Myocyte (in vitro differentiated cells): Measurements from ENCODE around the gene AEN. TPM values are rescaled to one million over a fixed set of nuclear protein-coding genes. Genes with fewer than 3 reads are reported as not detected.

ENCODE experiments used
- DNase-seq: peaks from one replicate; pipeline ENCODE4 v3.0.0-alpha.2; 2012; ENCODE audit warnings: low read depth
- total RNA-seq: library from RNA; depleted of rRNA; stranded (reverse); fragments of >200 nt; gene quantifications from 2 replicates; pipeline ENCODE4 v1.2.3, GENCODE V29; 2014

The AEN gene
- total RNA-seq, 1 donor from 2014 or later: 50.3 TPM

DNA sequence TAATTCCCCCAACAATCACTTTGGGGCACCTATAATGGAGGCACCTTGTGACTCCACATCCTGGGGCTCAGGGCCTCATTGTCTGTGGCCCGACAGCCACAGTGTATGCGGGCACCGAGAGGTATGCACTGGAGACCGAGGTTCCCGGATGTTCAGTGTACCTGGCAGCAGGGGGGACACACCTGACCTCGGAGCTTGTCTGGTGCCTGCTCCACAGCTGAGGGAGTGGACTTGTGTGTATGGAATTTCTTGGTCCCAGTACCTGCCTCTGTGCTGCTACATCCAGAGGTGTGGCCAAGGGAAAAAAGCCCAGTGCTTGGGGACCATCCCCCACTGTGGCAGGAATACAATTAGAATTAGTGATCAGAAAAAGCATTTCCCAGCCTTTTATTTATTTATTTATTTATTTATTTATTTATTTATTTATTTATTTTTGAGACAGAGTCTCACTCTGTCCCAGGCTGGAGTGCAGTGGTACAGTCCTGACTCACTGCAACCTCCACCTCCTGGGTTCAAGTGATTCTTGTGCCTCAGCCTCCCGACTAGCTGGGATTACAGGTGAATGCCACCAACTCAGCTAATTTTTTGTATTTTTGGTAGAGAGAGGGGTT is 8.8 kb upstream of the AEN start:
- DNase-seq: no peak

DNA sequence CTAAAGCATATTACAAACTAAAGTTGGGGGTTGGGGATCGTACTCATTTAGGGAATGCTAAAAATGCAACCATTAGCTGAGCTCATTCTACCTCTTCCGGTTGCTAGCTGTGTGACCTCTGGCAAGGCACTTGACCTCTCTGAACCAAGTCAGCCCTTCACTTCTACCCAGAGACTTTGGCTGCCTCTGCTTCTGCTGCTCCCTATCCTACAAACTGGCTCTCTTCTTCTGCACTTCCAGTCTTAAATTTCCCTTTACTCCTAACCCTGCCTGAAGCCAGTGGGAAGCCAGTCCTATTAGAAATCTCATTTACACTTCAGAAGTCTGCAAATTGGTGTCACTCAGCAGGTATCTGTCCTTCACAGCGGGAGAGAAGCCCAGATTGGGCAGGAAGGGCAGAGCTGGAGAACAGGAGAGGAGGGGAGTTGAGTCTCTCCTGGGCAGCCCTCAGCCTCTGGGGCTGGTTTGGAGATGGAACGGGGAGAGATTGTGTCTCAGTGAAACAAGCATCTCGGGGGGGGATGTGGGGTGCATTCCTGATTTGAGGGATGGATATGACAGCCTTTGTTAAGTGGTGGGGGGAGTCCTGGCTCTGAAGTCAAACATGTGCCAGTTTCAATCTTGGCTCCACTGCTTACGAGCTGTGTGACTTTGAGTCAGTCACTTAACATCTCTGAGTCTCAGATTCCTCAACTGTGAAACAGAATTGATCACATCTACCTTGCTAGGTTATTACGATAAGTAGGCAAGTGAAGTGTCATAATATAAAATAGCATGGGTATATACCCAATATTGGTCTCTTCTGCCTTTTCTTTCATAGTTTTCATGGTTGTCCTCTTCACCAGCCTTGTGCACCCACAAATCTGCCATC is 7.8 kb upstream of the AEN start:
- no peak for DNase-seq

DNA sequence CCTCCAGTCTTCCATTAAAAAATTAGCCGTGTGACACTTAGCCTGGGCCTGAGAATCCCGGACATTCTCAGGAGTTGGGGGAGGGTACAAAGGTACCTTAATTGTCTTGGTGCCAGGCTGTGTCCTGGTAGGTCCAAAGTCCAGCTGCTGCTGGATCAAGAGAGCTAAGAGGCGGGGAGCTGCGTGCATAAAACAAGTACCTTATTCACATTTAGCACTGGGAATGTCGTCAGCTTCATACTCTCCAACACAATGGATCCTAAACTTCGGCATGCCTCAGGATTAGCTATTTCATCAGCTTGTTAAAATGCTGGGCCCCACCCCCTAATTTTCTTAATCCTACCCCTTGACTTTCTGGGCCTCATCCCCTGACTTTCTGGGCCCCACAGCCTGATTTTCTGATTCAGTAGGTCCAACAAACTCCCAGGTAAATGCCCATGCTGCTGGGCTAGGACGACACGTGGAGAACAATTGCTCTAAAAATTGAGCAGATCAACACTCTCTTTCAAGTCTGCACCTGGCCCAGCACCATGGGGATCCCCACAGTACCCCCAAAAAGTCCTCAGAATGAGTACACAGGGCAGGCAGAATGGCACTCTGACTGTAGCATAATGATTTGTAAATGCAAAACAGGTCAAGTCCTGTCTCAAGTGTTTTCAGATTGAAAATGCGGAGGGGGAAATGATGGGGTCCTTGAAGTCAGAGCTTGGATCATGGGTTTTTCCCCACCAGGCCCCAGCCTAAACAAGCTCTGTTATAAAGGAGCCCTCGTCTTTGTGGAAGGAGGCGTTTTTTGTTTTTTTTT is 5.6 kb upstream of the AEN start:
- DNase-seq: no peak

DNA sequence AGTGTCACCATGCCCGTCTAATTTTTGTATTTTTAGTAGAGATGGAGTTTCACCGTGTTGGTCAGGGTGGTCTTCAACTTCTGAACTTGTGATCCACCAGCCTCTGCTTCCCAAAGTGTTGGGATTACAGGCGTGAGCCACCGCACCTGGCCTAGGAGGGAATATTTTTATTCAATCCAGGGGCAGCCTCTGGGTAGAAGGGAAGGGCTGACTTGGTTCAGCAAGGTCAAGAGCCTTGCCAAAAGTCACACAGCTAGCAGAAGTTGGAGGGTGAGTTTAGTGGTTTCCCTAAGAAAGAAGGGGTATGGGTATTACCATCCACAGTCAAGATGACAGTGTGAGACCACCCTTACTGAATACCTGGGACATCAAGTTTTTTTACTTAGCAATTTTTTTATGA is 4.9 kb upstream of the AEN start:
- no peak for DNase-seq

DNA sequence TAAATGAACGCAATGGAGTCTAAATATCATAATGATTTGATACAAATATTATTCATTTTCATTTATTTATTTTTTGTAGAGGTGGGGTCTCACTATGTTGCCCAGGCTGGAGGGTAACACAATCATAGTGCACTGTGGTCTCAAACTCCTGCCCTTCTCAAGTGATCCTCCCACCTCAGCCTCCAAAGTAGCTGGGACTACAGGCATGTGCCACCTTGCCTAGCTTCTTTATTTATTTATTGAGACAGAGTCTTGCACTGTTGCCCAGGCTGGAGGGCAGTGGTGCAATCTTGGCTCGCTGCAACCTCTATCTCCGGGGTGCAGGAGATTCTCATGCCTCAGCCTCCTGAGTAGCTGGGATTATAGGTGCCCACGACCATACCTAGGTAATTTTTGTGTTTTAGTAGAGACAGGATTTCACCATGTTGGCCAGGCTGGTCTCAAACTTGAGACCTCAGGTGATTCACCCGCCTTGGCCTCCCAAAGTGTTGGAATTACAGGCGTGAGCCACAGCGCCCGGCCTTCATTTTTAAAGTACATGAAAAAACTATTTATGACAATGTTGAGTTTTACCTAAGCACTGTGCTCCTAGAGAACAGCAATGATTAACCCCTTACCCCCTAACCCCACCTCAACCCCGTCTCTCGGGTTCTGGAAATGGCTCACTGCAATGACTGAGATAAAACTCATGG is 4.0 kb upstream of the AEN start:
- no peak for DNase-seq

DNA sequence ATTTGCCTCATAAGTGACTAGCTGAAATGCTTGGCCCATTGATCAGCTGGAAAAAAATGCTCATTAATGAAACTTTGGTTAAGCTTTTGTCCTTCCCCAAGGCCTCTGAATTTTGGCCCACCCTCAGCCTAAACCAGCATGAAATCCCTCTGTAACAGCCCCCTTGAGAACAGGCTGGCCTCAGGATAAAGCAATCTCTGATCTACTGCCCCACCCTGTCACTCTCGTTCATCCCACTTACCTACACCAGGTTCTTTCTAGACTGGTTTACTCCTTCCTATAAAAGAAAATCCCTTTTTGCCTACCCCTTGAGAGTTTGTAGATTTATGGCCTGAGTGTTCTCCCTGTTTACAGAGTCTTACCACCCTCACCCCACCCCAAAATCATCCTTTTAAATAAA is 3.4 kb upstream of the AEN start:
- DNase-seq: no peak

DNA sequence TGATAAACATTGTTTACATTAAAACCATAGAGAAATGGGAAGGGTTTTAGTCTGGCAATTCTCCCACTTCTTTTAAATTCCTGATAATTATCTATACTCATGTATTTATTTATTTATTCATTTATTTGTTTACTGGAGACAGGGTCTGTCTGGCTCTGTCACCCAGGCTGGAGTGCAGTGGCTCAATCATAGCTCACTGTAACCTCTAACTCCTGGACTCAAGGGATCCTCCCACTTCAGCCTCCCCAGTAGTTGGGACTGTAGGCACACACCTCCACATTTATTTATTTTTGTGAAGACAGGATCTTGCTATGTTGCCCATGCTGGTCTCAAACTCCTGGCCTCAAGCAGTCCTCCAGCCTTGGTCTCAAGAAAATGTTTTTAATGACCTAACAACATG is 2.5 kb upstream of the AEN start:
- no peak for DNase-seq

DNA sequence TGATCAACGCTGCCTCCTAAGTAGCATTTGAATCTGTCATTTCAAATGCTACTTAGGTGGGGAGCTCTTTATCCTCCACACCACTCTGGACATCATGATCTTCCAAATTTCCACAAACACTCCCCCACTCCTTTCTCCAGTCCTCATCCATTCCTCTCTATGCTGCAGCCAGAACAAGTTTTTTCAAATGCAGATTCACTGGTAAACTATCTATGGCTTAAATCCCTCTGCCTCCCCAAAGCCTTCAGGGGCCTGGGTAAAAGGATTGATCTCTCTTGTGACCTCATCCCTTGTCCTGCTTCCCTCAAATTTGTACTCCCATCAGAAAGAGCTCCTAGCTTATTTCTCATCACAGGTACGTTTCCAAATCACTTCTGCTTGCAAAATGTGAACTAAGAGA is 1.3 kb upstream of the AEN start:
- no peak for DNase-seq

DNA sequence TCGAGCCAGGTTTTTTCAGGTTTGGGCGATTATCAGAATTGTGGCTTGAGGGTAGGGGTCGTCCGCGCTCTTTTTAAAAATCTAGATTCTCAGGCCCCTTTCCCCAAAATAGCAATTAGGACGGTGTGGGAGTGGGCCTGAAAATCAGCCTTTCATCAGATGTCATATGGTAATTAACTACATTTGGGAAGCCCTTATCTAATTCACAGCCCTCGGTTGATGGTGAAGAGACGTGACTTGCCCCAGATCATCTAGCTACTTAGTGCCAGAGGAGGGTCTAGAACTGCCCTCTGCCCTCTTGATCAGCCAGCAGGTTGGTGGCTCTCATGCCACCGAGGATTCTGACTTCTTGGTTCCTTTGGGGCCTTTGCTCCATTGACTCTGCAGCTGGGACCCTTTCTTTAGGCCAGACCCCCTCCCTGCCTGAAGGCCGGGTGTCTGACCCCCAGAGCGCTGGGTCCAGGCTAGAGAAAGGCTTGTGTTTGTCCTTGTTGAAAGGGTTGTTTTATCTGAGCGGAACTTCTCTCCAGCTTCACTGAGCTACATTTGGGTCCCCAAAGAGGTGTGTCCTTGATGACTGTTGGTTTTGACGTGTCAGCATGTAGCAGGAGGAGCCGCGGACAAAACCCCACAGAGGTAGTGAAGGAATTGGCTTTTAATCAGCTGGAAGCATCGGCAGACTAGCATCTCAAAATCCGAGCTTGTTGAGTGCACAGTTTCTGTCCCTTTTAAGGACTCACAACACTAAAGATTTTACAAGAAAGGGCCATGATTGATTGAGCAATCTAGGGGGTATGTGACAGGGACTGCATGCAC is 857 bp downstream of the AEN start:
- DNase-seq: peak; percentile 62

DNA sequence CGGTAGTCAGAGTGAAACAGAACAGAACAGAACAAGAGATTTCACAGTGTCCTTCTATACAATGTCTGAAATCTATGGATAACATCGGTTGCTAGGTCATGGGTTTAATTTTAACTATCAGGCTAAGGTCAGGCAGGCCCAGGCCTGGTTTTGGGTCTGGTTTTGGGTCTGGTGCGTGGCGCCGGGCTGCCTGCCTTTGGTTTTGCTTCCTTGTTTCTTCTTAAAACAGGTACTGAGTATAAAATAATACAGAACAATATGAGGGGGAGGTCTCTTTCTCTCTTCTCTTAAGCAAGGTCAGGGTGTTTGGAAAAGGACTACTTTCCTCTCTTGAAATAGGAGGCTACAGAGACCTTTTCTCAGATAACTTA is 1.4 kb downstream of the AEN start:
- DNase-seq: no peak

DNA sequence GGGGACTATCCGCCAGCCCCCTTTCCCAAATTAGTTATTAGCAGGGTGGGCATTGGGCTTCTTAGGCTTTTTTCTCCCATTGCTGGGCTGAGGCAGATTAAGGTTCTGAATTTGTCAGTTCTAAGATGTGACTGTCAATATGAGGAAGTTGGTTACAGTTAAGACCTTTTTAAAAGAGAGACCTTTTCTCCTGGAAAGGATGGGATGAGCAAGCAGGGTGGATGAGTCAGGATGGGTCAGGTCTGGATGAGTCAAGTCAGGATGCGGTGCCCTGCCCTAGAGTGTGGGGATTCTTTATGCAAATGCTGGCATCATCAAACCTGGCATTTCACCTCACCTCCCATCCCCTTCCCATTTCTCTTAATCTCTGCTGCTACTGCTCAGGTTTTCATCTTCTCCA is 1.9 kb downstream of the AEN start:
- peak; percentile 47 for DNase-seq

DNA sequence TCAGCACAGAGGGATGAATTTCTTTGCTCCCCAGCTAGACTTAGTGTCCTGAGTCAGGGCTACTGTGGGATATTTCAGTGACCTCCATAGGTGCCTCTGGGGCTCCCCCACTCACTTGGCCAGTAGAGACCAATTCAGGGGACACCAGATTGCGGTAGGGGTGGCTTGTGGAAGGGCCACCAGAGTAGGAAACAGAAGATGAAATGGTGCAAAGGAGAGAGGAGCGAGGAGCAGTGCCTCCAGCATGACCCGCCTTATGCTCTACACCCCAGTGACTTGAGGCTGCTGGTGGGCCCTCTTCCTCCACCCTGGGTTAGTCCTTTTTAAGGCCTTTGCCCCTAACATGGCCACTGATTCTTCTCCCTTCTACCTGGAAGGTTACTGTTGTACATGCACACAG is 2.5 kb downstream of the AEN start:
- no peak for DNase-seq

DNA sequence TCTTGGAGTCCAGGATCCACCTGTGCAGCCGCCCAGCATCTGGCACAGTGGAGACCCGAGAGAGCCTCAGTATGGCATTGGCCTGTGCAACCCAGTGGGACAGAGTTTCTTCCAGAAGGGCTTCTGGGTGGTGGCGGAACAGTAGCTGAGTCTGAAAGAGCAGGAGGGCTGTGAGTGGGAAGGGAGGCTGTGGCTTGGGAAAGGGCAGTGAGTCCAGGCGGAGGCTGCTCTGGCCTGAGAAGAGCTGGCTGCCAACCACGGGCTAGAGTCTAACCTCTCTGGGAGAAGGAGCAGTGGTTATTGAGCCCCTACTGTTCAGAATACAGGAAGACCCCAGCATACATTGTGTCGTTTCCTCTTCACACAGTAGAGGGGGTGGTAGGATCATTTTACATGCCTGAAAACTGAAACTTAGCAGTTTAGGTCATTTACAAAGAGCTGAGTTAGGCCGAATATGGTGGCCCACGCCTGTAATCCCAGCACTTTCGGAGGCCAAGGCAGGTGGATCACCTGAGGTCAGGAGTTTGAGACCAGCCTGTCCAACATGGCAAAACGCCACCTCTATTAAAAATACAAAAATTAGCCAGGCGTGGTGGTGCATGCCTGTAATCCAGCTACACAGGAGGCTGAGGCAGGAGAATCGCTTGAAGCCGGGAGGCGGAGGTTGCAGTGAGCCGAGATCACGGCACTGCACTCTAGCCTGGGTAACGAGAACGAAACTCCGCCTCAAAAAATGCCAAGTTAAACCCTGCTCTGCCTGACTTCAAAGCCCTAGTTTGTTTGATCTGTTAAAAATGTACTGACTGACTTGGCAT is 3.2 kb downstream of the AEN start:
- no peak for DNase-seq

DNA sequence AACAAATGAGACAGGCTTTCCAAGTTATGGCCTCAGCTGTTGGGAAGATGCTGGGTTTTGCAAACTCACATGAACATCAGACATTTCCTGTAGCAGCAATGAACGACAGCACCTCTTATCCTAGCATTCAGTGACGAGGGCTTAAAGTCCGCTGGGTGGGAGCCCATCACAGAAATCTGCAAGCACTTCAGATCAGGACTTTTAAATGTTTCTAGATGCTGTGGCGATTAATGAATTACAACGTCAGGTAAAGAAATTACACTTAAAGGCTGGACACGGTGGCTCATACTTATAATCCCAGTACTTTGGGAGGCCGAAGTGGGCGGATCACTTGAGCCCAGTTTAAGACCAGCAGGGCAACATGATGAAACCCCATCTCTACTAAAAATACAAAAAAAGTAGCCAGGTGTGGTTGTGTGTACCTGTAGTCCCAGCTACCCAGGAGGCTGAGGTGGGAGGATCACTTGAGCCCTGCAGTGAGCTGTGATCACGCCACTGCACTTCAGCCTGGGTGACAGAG is 3.9 kb downstream of the AEN start:
- DNase-seq: no peak

DNA sequence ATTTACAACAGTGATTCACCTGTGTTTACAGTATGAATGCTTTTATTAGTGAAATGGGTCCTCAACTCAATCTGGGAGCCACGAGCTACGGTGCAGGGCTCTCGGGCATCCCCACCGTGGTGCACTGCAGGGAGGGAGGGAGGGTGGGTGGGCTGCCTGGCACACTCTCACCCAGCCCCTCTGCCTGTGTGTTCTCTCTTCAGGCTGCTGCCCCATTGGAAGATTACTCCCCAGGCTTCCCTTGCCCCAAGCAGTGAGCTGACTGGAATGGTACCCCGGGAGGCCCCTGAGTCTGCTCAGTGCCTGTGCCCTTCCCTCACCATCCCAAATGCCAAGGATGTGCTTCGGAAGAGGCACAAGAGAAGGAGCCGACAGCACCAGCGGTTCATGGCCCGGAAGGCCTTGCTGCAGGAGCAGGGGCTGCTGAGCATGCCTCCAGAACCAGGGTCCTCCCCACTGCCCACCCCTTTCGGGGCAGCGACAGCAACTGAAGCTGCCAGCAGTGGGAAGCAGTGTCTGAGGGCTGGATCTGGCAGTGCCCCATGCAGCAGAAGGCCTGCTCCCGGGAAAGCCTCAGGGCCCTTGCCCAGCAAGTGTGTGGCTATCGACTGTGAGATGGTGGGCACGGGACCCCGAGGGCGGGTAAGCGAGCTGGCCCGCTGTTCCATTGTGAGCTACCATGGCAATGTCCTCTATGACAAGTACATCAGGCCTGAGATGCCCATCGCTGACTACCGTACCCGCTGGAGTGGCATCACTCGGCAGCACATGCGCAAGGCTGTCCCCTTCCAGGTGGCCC is 5.0 kb downstream of the AEN start:
- DNase-seq: no peak

DNA sequence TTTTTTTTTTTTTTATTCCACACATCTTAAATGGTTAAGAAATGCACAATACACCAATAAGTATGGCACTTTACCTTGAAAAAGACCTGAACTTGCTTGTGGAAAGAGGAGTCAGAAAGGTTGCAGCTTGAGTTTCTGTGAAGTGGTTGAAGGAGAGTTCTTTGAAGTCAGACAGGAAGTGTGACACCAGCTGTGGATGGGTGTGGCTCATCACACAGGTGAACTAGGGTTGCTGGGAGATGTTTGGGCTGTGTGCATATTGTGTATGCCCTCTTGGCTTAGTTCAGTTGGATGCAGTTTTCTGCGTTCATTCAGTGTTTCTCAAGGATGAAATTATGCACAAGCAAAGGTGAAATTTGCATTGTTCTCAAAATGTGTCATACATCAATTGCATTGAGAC is 6.3 kb downstream of the AEN start:
- no peak for DNase-seq

DNA sequence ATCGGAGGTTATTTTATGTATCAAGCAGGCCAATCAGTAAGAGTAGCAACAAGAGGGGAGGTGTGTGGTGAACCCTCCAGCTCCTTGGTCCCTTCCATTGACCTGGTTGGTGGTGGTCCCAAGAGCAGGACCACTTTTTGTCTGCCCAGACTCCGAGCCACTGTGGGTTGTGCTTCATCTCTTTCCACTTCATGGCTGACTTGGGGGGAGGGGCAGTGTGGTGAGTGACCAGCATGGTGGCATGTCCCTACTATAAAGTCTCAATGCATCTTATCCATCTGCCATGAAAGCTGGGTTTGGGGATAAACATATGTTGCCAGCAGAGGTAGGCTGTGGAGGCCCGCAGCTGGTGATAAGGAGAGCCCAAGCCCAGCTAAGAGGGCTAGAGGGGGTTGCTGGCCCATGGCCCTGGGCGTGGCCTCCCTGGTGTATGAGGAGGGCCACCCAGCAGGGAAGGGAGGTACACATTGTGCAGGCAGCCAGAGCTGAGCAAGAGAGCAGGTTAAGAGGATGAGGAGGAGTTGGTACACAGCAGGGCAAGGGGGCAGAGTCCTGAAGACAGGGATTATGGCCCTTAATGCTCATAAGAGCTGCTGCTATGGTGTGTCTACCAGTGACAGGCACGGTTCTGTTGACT is 7.0 kb downstream of the AEN start:
- no peak for DNase-seq

DNA sequence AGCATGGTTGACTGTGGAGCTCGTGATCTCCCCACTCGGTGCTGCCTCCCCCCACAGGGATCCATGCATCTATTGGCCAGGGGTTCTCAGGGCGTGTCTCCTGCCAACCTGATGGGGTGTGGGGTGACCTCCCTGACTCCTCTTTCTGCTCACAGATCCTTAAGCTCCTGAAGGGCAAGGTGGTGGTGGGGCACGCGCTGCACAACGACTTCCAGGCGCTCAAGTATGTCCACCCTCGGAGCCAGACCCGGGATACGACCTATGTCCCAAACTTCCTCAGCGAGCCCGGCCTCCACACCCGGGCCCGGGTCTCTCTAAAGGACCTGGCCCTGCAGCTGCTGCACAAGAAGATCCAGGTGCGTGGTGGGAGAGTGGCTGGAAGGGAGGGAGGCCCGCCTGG is 7.9 kb downstream of the AEN start:
- DNase-seq: no peak
